ENCODE measurements around the gene ANXA8. TPM values are rescaled to one million over a fixed set of nuclear protein-coding genes. Genes with fewer than 3 reads are reported as not detected.
"Not testable (repeated sequence)": the region's sequence is repeated elsewhere in the genome, so short reads cannot be mapped to it uniquely, and the experiment has no call there.

The ANXA8 gene, protein sequence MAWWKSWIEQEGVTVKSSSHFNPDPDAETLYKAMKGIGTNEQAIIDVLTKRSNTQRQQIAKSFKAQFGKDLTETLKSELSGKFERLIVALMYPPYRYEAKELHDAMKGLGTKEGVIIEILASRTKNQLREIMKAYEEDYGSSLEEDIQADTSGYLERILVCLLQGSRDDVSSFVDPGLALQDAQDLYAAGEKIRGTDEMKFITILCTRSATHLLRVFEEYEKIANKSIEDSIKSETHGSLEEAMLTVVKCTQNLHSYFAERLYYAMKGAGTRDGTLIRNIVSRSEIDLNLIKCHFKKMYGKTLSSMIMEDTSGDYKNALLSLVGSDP
- 100 to 1,000 TPM; 101 to 213 (median 180) TPM for total RNA-seq

- Histone ChIP-seq H3K4me3 (peak within 1 kb of the TSS; percentile 22 to 53 (median 36)), H3K27ac (peak within 1 kb of the TSS; percentile 75 to 83 (median 81))
- WGBS, 2 donors = 39 to 73% methylated on average over 2 to 3 of the region's 11 CpGs
- intact Hi-C loops (cut with DNase I); DNase-seq; H3K27me3 ChIP-seq; H3K4me1 ChIP-seq; H3K9me3 ChIP-seq; H3K36me3 ChIP-seq: not testable (repeated sequence)
- peak in 2 of 4 donors; percentile 42 to 72 for TF ChIP-seq POLR2A (IDR thresholded peaks at IDR 0.05)
These were observed at the start of gene ANXA8 for GRCh38 chr10:47483923-47484322. ANXA8 (minus strand) TSS chr10:47484115; CDS start chr10:47483933, 182 bp downstream.

GRCh38 chr10:47523475-47523874 lies 39.6 kb upstream of the ANXA8 start, which contains the start of gene AGAP9:
AGAP9 (minus strand) TSS chr10:47523638; CDS start chr10:47523526, 112 bp downstream.
- intact Hi-C loops (cut with DNase I); DNase-seq; H3K27me3 ChIP-seq; H3K4me3 ChIP-seq; H3K4me1 ChIP-seq; H3K9me3 ChIP-seq; H3K36me3 ChIP-seq; H3K27ac ChIP-seq: not testable (repeated sequence)
- no CpG with 5 or more reads among the region's 20 CpGs for WGBS, 2 donors

DNA sequence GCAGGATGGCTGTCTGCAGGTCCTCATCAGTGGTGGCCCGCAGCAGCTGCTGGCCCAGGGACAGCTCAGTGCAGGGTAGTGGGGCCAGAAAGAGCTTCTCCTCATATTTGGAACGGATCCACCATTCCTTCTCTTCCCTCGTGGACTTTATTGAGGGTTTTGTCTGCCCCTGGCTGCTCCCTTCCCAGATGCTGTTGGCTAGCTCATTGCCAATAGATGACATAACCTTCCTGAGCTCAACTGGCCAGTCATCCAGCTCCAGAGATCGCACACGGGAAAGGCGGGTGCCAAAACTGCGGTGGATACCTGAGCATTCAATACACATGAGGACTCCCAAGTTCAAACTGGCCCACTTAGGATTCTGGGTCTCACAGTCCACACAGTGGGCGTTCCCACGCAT lies 18.4 kb upstream of the ANXA8 start:
- H3K9me3 ChIP-seq; H3K4me1 ChIP-seq; intact Hi-C loops (cut with DNase I); DNase-seq; H3K4me3 ChIP-seq; H3K36me3 ChIP-seq; H3K27me3 ChIP-seq; H3K27ac ChIP-seq: not testable (repeated sequence)
- WGBS, 2 donors = no CpG with 5 or more reads among the region's 9 CpGs

- DNase-seq; H3K27me3 ChIP-seq; H3K4me3 ChIP-seq; H3K9me3 ChIP-seq; intact Hi-C loops (cut with DNase I); H3K4me1 ChIP-seq; H3K27ac ChIP-seq; H3K36me3 ChIP-seq: not testable (repeated sequence)
- no CpG with 5 or more reads among the region's 6 CpGs for WGBS, 2 donors
These were observed 10.3 kb upstream of the ANXA8 start for GRCh38 chr10:47494226-47494625.

DNA sequence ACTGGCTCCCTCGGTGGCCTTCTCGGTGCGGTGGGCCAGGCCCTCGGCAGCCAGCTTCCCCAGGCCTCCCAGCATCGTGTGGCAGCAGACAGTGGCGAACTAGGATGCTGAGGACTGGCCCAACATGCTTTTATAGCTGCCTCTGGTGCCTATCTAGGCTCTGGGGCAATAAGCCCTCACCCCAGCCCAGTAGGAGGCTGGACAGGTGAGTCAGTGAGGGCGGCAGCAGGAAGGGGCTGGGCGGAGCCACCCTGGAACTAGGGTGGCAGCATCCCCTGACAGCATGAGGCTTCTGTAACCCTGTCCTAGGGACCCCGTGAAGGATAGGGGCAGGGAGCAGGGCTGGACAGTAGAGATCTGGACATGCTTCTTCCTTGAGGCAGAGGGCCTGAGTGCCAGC lies 7.7 kb upstream of the ANXA8 start, which contains the start of gene FAM25G:
FAM25G (minus strand) TSS at position 101 of the 400 bp plus-strand sequence; CDS start at position 75, 26 bp downstream.
- H3K4me3 ChIP-seq; H3K27me3 ChIP-seq; H3K36me3 ChIP-seq; H3K9me3 ChIP-seq; intact Hi-C loops (cut with DNase I); DNase-seq; H3K4me1 ChIP-seq: not testable (repeated sequence)
- peak within 1 kb of the TSS in 1 of 4 donors; percentile 50 for H3K27ac ChIP-seq
- no CpG with 5 or more reads among the region's 9 CpGs for WGBS, 2 donors

DNA sequence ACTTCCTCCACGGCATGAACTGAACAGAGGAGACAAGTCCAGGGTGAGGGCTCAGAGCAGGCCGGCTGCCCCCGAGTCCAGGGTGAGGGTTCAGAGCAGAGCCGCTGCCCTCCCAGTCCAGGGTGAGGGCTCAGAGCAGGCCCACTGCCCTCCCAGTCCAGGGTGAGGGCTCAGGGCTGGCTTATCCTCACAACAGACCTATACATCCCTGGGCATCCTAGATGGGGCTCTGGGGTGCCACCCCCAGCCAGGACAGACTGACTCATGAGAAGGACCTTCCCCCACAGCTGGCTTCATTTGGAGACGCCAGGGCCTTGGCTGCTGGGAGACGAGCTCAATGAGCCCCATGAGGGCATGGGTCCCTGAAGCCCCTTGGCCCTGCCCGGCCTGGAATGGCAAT lies 5.7 kb upstream of the ANXA8 start:
- intact Hi-C loops (cut with DNase I); H3K4me3 ChIP-seq; H3K36me3 ChIP-seq; DNase-seq; H3K27ac ChIP-seq; H3K4me1 ChIP-seq; H3K9me3 ChIP-seq; H3K27me3 ChIP-seq: not testable (repeated sequence)
- no CpG with 5 or more reads among the region's 7 CpGs for WGBS, 2 donors

DNA sequence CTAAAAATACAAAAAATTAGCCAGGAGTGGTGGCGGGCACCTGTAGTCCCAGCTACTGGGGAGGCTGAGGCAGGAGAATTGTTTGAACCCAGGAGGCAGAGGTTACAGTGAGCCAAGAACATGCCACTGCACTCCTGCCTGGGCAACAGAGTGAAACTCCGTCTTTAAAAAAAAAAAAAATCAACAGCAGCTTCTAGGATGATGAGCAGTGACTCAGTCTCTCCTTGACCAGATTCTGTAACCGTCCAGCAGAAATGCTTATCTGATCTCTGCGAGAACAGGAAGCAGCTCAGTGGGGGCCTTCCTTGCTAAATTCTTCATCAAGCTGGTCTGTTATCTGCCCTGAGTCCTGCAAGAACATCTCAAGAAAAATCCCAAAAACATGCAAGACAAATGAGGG lies 2.0 kb upstream of the ANXA8 start:
- H3K4me1 ChIP-seq; intact Hi-C loops (cut with DNase I); H3K27ac ChIP-seq; H3K4me3 ChIP-seq; H3K36me3 ChIP-seq; DNase-seq; H3K27me3 ChIP-seq; H3K9me3 ChIP-seq: not testable (repeated sequence)
- 50% methylated on average over 1 of the region's 4 CpGs; no CpG with 5 or more reads in 1 of the 2 donors for WGBS, 2 donors

GRCh38 chr10:47484786-47485185 lies 871 bp upstream of the ANXA8 start:
- H3K27me3 ChIP-seq; H3K9me3 ChIP-seq; H3K27ac ChIP-seq; H3K4me1 ChIP-seq; H3K36me3 ChIP-seq; DNase-seq; H3K4me3 ChIP-seq; intact Hi-C loops (cut with DNase I): not testable (repeated sequence)
- WGBS, 2 donors = 100% methylated on average over 1 of the region's 11 CpGs

DNA sequence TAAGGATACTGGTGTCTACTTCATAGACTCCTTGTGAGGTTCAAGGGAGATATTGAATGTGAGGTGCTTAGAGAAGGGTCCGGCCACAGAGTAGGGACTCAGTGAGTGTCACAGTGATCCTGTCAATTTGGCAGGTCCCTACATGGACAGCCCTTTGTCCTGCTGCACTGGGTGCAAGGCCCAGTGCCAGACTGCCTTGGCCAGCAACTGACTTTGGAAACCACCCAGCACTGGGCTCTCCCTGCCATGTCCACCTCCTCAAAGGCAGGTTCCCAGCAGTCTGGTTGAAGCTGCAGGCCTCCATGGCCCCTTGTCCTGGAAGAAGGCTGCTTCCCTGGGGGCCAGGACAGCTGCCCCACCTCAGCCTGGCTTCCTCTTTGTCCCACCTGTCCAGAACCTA lies 1.5 kb downstream of the ANXA8 start:
- H3K4me3 ChIP-seq; H3K36me3 ChIP-seq; DNase-seq; H3K27me3 ChIP-seq; intact Hi-C loops (cut with DNase I); H3K9me3 ChIP-seq; H3K4me1 ChIP-seq: not testable (repeated sequence)
- no CpG with 5 or more reads among the region's 1 CpG for WGBS, 2 donors
- peak overlapping the region in 1 of 4 donors; percentile 77 for H3K27ac ChIP-seq

DNA sequence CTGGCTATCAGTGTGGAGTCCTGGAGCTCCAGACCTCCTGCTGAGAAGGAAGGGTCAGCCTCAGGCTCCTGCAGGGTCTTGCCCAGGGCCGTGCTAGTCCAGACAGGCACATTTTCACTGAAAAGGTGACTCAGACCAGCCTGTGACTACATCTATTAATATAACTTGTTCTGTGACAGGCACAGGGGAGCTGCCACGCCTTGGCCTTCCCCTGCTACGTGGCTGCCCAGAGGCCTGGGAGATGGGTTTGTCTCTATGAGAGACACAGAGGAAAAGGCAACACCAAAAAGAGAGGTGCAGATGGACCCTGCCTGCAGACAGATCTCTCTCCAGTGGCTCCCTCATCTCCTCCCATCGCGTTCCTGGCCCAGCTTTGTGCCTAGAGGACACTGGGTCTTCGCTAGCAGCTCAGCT lies 2.1 kb downstream of the ANXA8 start:
- DNase-seq; H3K27me3 ChIP-seq; H3K9me3 ChIP-seq; H3K4me3 ChIP-seq; intact Hi-C loops (cut with DNase I); H3K36me3 ChIP-seq; H3K4me1 ChIP-seq: not testable (repeated sequence)
- H3K27ac ChIP-seq = peak overlapping the region in 3 of 4 donors; percentile 63 to 77 (median 66)
- WGBS, 2 donors = no CpG with 5 or more reads among the region's 6 CpGs

- H3K27ac ChIP-seq = peak overlapping the region in 2 of 4 donors; percentile 61 to 76
- no CpG with 5 or more reads among the region's 10 CpGs for WGBS, 2 donors
These were observed 2.6 kb downstream of the ANXA8 start for GRCh38 chr10:47481182-47481766.

DNA sequence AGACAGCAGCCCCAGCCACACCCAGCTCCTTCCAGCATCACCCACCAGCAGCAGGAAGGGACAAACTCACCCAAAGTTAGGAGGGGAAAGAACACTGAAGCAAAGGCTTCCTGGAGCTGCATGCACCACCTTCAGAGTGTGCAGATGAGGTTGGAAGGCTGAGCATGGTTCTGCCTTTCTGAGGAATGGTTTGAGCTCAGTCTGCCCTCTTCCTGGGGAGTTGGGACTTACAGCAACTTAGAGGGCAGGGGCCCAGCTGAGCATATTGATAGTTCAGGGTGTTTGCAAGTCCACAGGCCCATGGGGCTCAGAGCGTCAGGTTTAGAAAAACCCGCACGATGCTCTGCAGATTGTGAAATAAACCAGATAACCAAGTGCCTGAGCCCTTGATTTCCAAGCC lies 3.8 kb downstream of the ANXA8 start:
- H3K27me3 ChIP-seq; H3K4me3 ChIP-seq; H3K4me1 ChIP-seq; H3K36me3 ChIP-seq; H3K9me3 ChIP-seq; DNase-seq; intact Hi-C loops (cut with DNase I); H3K27ac ChIP-seq: not testable (repeated sequence)
- WGBS, 2 donors = no CpG with 5 or more reads among the region's 3 CpGs

More at GRCh38 chr10:47481182-47481766, 2.6 kb downstream of the ANXA8 start:
- H3K9me3 ChIP-seq; H3K4me1 ChIP-seq; H3K27me3 ChIP-seq; H3K36me3 ChIP-seq; H3K4me3 ChIP-seq; DNase-seq; intact Hi-C loops (cut with DNase I): not testable (repeated sequence)

- H3K9me3 ChIP-seq; H3K4me1 ChIP-seq; H3K27ac ChIP-seq; H3K27me3 ChIP-seq; DNase-seq; H3K4me3 ChIP-seq; H3K36me3 ChIP-seq; intact Hi-C loops (cut with DNase I): not testable (repeated sequence)
- WGBS, 2 donors = 19 to 40% methylated on average over 2 to 3 of the region's 5 CpGs
These were observed 5.8 kb downstream of the ANXA8 start for GRCh38 chr10:47478114-47478513.

All from esophagus squamous epithelium (tissue), 5 donors.